GM12878 (cell line): ENCODE data around the gene LRP1B. TPM values are rescaled to one million over a fixed set of nuclear protein-coding genes. Genes with fewer than 3 reads are reported as not detected.

Source experiments
- ATAC-seq: fragments of 200-7000 bp; cut with Tn5 transposase; 3 replicates; pipeline ENCODE4 v1.9.1; 2020; ENCODE audit warnings: mild to moderate bottlenecking, moderate library complexity
- BruUV-seq: library from RNA; stranded (reverse); fragments of 400-500 nt; replicated peaks from 2 replicates; lab custom pipeline; 2021; lab: Mats Ljungman, UMichigan
- CTCF ChIA-PET: fragments of 300-600 bp; sonication (Branson Sonifier 250); formaldehyde crosslinking; extraction: SDS; loops from one replicate; lab custom pipeline; 2021; ENCODE audit warnings: inconsistent platforms; lab: Yijun Ruan, JAX
- POLR2A ChIA-PET: fragments of 350-600 bp; formaldehyde crosslinking; extraction: SDS; loops from one replicate; lab custom pipeline; 2021; ENCODE audit warnings: inconsistent platforms; lab: Charles Lee
- RAD21 ChIA-PET: fragments of 300-600 bp; sonication (Branson Sonifier 250); formaldehyde crosslinking; loops from one replicate; lab custom pipeline; 2023; ENCODE audit warnings: antibody characterized with exemption; ENCODE audit not compliant: unreplicated experiment; lab: Charles Lee
- SMC1A ChIA-PET: fragments of 300-600 bp; sonication (Branson Sonifier 250); formaldehyde crosslinking; loops from one replicate; lab custom pipeline; 2023; ENCODE audit not compliant: unreplicated experiment, uncharacterized antibody; lab: Charles Lee
- DNase-seq: peaks from one replicate; pipeline ENCODE4 v3.0.0-alpha.2; 2011; ENCODE audit warnings: low read depth, low spot score
- FAIRE-seq: peaks from 3 replicates; lab custom pipeline; 2011; peaks lifted over from hg19 to GRCh38; lab: Jason Lieb, UNC
- H2AFZ ChIP-seq: 2 replicates; pipeline ENCODE4 v1.6.0; 2011; ENCODE audit warnings: low read depth, low read length, control low read depth; ENCODE audit not compliant: control insufficient read depth
- H3K27ac ChIP-seq: 2 replicates; pipeline ENCODE4 v1.5.1; 2011; ENCODE audit warnings: control low read depth; ENCODE audit not compliant: control insufficient read depth, insufficient read depth
- H3K27me3 ChIP-seq, 2 experiments: replicated peaks in 1 of 2; 2 replicates each; pipeline versions ENCODE4 v1.6.0 to v1.6.1; 2011; ENCODE audit warnings: low read length in 1 of 2; ENCODE audit not compliant: control insufficient read depth in 2 of 2, insufficient read depth in 2 of 2
- H3K36me3 ChIP-seq, 2 experiments: 2 replicates each; pipeline ENCODE4 v1.5.1; 2011; ENCODE audit warnings: low read length in 1 of 2; ENCODE audit not compliant: control insufficient read depth in 2 of 2, insufficient read depth in 2 of 2
- H3K4me1 ChIP-seq: 2 replicates; pipeline ENCODE4 v1.6.1; 2011; ENCODE audit warnings: mild to moderate bottlenecking, low read length, moderate library complexity, mixed read lengths; ENCODE audit not compliant: control insufficient read depth, insufficient read depth
- H3K4me2 ChIP-seq: 2 replicates; pipeline ENCODE4 v1.6.0; 2011; ENCODE audit warnings: control low read depth; ENCODE audit not compliant: control insufficient read depth, insufficient read depth
- H3K4me3 ChIP-seq: fragments of 200-600 bp; sonication (generic); 2 replicates; pipeline ENCODE4 v1.5.1; 2016
- H3K79me2 ChIP-seq: 2 replicates; pipeline ENCODE4 v1.6.0; 2011; ENCODE audit warnings: low read length; ENCODE audit not compliant: control insufficient read depth, insufficient read depth
- H3K9ac ChIP-seq: 2 replicates; pipeline ENCODE4 v1.8.0; 2011; ENCODE audit warnings: low read length, control low read depth, mixed read lengths; ENCODE audit not compliant: control insufficient read depth, insufficient read depth
- H3K9me3 ChIP-seq: replicated peaks from 3 replicates; pipeline ENCODE4 v1.5.1; 2011; ENCODE audit warnings: mild to moderate bottlenecking, low read length; ENCODE audit not compliant: control insufficient read depth, insufficient read depth
- H4K20me1 ChIP-seq: 2 replicates; pipeline ENCODE4 v1.6.0; 2011; ENCODE audit not compliant: control insufficient read depth, insufficient read depth
- BMI1 ChIP-seq: fragments of 450-650 bp; IDR thresholded peaks from 2 replicates; pipeline ENCODE4 v1.6.1; 2016; ENCODE audit warnings: mild to moderate bottlenecking, moderate library complexity, borderline replicate concordance
- CREB1 ChIP-seq: IDR thresholded peaks from 2 replicates; pipeline ENCODE4 v1.6.1; 2012; ENCODE audit warnings: low read depth, mild to moderate bottlenecking, inconsistent platforms
- CUX1 ChIP-seq: IDR thresholded peaks from 2 replicates; pipeline ENCODE4 v1.6.1; 2012; ENCODE audit warnings: improper control_type of control experiment, low read depth, low read length; ENCODE audit not compliant: insufficient replicate concordance
- HCFC1 ChIP-seq: fragments of 150-350 bp; IDR thresholded peaks from 2 replicates; pipeline ENCODE4 v1.6.1; 2014; ENCODE audit warnings: low read length
- KAT2A ChIP-seq: conservative IDR thresholded peaks from 2 replicates; pipeline ENCODE4 v1.6.1; 2011; ENCODE audit warnings: low read depth, low read length; ENCODE audit not compliant: control insufficient read depth
- LARP7 ChIP-seq: fragments of 450-650 bp; IDR thresholded peaks from 2 replicates; pipeline ENCODE4 v1.6.1; 2017; ENCODE audit warnings: mild to moderate bottlenecking
- MEF2A ChIP-seq: IDR thresholded peaks from 2 replicates; pipeline ENCODE4 v1.6.1; 2011; ENCODE audit warnings: low read depth, mild to moderate bottlenecking, low read length, moderate library complexity; ENCODE audit not compliant: insufficient read depth
- MYB ChIP-seq: fragments of 150-350 bp; IDR thresholded peaks from 2 replicates; pipeline ENCODE4 v1.6.1; 2014; ENCODE audit warnings: mild to moderate bottlenecking, low read depth, low read length, borderline replicate concordance
- NR2C1 ChIP-seq: fragments of 450-650 bp; IDR thresholded peaks from 2 replicates; pipeline ENCODE4 v1.6.1; 2017; ENCODE audit warnings: antibody characterized with exemption, mild to moderate bottlenecking, moderate library complexity
- SUZ12 ChIP-seq: fragments of 200-600 bp; sonication (generic); IDR thresholded peaks from one replicate; pipeline ENCODE4 v1.6.1; 2018; ENCODE audit warnings: antibody characterized with exemption, mild to moderate bottlenecking; ENCODE audit not compliant: unreplicated experiment
- TARDBP ChIP-seq: IDR thresholded peaks from 2 replicates; pipeline ENCODE4 v1.6.1; 2016; ENCODE audit warnings: borderline replicate concordance
- TBL1XR1 ChIP-seq: IDR thresholded peaks from 2 replicates; pipeline ENCODE4 v1.6.1; 2012; ENCODE audit warnings: low read depth, low read length, improper control_type of control experiment
- WGBS: methylation state at CpG from one replicate; pipeline ENCODE4 v1.1.6; 2016; ENCODE audit warnings: low lambda C conversion rate; ENCODE audit not compliant: insufficient replicate concordance, insufficient coverage; ENCODE audit errors: missing lambda C conversion rate; 5-methylcytosine and 5-hydroxymethylcytosine counted together
- in situ Hi-C: fragments of 300-500 bp; cut with MboI; formaldehyde crosslinking; loops from 9 replicates; pipeline ENCODE4 v1.14.3; 2018; ENCODE audit warnings: mixed read lengths
- intact Hi-C: fragments of 100-400 bp; cut with micrococcal nuclease; formaldehyde crosslinking; loops from one replicate; pipeline ENCODE4 v1.14.2; 2022; ENCODE audit not compliant: unreplicated experiment
- polyA plus RNA-seq, 11 experiments: library from polyadenylated mRNA; depleted of rRNA in 4 of 11; unstranded in 6 of 11; stranded (reverse) in 5 of 11; fragments of >200 nt; fragmentation: Nextera tagmentation in 4 of 11; fragmentation: Illumina TruSeq in 1 of 11; extraction: Ambion mirVana in 4 of 11; extraction: Trizol in 1 of 11; gene quantifications; 1 replicate in 1 of 11; 2 replicates in 10 of 11; pipeline versions ENCODE4 v1.2.1 to v1.2.3, GENCODE V29; 2011 to 2016; ENCODE audit warnings: inconsistent platforms in 2 of 11, missing spikeins in 2 of 11, low read depth in 1 of 11
- total RNA-seq, 4 experiments: library from RNA; depleted of rRNA in 3 of 4; stranded (reverse); fragments of >200 nt in 3 of 4; fragmentation: Illumina TruSeq in 1 of 4; extraction: Trizol in 1 of 4; gene quantifications; 2 replicates each; pipeline versions ENCODE4 v1.2.1 to v1.2.3, GENCODE V29; 2013 to 2021
- TF ChIP-seq, protein P1 (sequence below): IDR thresholded peaks from 2 replicates; pipeline ENCODE4 v1.6.1; 2011; ENCODE audit warnings: borderline replicate concordance, low read depth, mild to moderate bottlenecking, moderate library complexity, low read length; ENCODE audit not compliant: insufficient read depth, poor library complexity, severe bottlenecking
- TF ChIP-seq, protein P2 (sequence below): IDR thresholded peaks from 2 replicates; pipeline ENCODE4 v1.6.1; 2011; ENCODE audit warnings: low read depth, mild to moderate bottlenecking, low read length, moderate library complexity, borderline replicate concordance; ENCODE audit errors: extremely low read depth

LRP1B gene
- total and polyA plus RNA-seq, 10 of the 15 experiments (the other 5 are each of a cell fraction or from before 2014, with no cell fraction given): under 0.01 to 0.06 (median 0.03) TPM; not detected in 5

DNA sequence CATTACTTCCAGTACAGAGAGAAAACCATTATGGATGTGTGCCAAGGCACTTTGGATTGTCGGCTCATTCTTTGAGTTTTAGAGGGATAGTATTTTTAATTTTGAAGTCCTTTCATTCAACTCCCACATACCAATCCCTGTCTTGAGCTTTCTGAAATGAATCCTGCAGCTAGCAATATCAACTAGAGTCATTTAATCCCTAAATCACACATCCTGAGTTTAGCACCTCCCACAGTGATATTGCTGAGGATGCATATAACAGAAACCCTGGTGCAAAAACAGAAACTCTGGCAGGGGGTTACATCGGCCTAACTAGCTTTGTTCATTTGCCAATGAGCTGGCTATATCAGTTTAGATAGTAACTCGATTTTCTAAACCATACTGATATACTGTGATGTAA, 427.3 kb downstream of the LRP1B start (continued):
- TF ChIP-seq CUX1 (no peak), NR2C1 (no peak), BMI1 (no peak), CREB1 (no peak), MYB (no peak)
- TF ChIP-seq, protein P1, sequence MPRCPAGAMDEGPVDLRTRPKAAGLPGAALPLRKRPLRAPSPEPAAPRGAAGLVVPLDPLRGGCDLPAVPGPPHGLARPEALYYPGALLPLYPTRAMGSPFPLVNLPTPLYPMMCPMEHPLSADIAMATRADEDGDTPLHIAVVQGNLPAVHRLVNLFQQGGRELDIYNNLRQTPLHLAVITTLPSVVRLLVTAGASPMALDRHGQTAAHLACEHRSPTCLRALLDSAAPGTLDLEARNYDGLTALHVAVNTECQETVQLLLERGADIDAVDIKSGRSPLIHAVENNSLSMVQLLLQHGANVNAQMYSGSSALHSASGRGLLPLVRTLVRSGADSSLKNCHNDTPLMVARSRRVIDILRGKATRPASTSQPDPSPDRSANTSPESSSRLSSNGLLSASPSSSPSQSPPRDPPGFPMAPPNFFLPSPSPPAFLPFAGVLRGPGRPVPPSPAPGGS: no peak

DNA sequence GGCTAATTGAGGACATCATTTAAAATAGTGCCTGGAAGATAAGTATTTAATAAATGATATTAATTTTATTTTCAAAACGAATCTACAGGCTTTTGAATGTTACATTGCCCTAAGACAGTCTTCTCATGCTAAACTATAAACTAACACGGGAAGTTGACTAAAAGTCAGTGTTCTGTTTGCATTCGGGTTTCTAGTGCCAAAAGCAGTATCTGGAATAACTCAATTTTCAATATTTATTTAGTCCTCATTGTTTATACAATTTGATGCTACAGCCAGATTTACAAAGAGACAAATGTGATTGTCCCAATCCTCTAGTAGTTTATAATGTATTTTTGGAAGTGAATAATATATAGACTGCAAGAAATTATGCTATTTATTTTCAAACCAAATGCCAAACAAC, 429.2 kb downstream of the LRP1B start:
- H3K9me3 ChIP-seq: no peaks in the 10 kb centered on the region
- TF ChIP-seq TBL1XR1: no peak
- no peak for TF ChIP-seq TARDBP
- no peak for TF ChIP-seq SUZ12
- TF ChIP-seq, protein P2, sequence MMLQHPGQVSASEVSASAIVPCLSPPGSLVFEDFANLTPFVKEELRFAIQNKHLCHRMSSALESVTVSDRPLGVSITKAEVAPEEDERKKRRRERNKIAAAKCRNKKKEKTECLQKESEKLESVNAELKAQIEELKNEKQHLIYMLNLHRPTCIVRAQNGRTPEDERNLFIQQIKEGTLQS: no peak
- no peak for TF ChIP-seq KAT2A
- no peak for TF ChIP-seq MEF2A
- no peak for TF ChIP-seq LARP7
- no peak for TF ChIP-seq HCFC1
- TF ChIP-seq, protein P1: no peak

More for the DNA sequence above, 429.2 kb downstream of the LRP1B start:
- Histone ChIP-seq H3K79me2 (no peaks in the 10 kb centered on the region), H3K4me2 (no peak overlapping the region), H4K20me1 (no peaks in the 10 kb centered on the region), H3K36me3 (no peaks in the 10 kb centered on the region), H3K4me3 (no peak overlapping the region), H3K27ac (no peak overlapping the region), H3K27me3 (no peaks in the 10 kb centered on the region), H2AFZ (no peak overlapping the region), H3K4me1 (no peaks in the 10 kb centered on the region), H3K9ac (no peak overlapping the region)
- CTCF ChIA-PET: no interaction called here
- BruUV-seq: no TSS peak
- FAIRE-seq: no peak
- intact Hi-C loops: no loop called here
- DNase-seq: no peak
- in situ Hi-C loops: no loop called here
- POLR2A ChIA-PET: no interaction called here
- no peak for ATAC-seq
- 0% methylated on average over 3 of the region's 3 CpGs for WGBS
- SMC1A ChIA-PET: no interaction called here
- RAD21 ChIA-PET: no interaction called here
